GM21737 (cell line): Measurements from ENCODE around the gene SZRD1.
A peak's percentile ranks its signal among the peaks of the same experiment; 100 is the strongest.

Experiments used
- ATAC-seq: cut with Tn5 transposase; IDR thresholded peaks from one replicate; pipeline ENCODE4 v1.9.1; 2021; ENCODE audit warnings: mild to moderate bottlenecking, moderate library complexity; ENCODE audit not compliant: unreplicated experiment

SZRD1 gene

DNA sequence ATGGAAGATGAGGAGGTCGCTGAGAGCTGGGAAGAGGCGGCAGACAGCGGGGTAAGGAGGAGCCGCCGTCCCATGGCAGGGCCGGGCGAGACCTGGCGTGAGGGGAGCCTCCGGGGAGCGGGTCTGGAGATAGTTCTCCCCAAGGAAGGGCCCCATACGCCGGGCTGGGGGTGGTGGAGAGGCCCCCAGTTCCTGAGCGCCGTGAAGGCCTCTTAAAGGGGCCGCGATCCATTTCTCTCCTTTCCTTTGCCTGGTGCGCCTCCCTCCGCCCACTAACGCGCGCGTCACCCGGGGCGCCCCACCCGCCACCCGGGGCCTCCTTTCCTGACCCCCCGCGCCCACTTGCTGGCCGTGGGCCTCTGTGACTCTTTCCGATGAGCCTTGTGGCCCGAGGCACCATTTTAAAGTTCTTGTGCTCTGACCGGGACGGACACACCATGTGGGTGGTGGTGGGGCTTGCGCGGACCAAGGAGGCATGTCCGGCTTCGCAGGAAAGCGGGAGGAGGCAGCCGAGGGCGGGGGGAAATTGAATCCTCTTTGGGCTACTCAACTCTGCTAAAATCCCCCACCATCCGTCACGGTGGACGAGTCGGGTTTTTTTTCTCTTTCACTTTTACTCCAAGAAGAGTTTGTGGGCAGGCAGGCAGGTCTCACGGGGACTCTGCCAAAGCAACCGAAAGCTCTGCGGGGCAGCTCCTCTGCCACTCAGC lies 371 bp downstream of the SZRD1 start:
- ATAC-seq: peak; percentile 51

DNA sequence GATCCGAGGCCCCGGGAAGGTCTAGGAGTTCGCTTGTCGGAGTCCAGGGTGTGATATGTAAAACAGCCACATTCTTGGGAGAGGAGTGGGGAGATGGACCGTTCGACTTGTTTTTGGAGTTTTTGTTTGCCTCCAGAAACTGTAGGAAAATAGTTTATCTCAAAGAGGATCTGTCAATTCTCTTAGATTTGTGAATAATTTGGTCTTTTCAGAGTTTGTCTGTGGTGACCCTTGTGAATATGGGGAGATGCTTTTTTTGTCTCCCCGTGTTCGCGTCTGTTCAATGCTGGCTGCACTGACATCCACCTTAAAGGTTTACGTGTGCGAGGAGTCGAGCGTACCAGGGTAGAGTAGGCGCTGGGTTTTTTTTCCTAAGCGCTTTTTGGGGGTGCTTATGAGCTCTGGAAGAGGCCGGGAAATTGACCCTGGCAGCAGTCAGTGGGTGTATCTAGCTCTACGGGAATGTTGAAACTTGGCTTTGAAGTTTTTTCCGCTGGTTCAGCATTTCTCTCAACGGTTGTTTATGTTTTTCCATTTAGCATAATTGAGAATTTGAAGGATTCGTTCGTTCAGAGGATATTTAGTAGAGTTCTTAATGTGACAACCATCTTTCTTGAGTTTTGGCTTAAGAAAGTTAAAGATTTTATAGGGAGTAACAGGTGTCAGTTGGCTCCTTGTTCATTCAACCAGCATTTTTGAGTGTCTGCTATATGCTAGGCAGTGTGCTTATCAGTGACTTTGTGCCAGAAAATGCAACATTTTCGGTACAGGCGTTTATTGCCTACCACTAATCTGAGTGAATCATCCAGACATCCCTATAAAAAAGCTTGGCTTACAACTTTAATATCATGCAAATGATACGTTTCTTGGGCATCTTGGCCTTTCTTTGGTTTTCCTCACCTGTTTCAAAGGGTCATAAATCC lies 1.2 kb downstream of the SZRD1 start:
- ATAC-seq: peak; percentile 0

DNA sequence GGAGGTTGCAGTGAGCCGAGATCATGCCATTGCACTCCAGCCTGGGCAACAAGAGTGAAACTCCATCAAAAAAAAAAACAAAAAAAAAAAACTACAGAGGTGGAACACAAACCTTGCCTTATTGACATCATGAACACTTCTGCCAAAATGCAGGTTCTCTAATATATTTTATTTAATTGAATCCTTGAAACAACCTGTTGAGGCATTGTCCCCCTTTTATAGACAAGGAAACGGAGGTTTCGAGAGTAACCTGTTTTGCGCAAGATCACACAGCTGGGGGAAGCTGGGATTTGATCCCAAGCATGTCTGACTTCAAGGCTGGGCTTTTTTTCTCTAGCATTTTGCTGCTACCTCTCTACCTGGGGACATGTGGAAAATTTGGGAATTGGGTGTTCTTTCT lies 2.8 kb downstream of the SZRD1 start:
- no peak for ATAC-seq

DNA sequence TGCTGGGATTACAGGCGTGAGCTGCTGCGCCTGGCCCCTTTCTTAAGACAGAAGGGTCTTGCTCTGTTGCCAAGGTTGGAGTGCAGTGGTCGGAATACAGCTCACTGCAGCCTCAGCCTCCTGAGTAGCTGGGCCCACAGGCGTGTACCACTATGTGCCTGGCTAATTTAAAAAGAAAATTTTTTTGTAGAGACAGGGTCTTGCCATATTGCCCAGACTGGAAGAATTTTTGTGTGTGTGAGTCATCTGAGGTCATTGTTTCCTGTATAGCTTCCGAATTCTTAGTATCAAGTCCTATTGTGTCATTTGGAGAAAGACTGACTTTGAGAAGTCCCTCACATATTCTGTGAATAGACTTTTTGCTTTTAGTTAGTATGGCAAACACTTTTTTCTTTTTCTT lies 4.7 kb downstream of the SZRD1 start:
- ATAC-seq: no peak

DNA sequence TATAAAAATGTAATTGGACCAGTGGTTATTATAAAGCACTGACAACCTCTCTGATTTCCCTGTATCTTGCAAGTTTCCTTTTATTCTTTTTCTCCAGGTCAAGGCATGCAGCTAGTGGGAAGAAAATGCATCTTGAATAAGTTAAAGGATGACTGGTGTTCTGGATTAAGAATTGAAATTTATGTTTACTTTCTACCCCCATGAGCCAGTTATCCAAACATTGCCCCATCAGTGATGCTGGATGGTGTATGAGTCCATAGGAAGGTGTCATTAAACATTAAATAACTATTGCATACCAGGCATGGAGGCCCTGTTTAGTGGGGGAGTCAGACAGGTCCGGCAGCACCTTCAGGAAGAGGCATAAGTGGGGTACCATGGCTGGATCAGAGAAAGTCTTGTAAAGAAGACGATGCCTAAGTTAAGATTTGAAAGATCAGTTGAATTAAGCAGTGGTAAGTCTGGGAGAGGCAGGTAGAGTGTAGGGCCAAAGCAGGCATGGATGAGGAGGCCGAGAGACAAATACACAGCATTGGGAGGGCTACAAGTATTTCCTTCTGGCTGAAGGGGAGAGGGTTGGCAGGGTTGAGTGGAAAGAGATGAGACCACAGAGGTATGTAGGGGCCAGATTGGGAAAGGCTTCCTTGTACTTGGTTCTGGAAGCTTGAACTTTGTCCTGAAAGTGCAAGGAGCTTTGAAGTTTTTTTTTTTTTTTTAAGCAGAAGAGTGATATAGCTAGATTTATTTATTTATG lies 5.7 kb downstream of the SZRD1 start:
- no peak for ATAC-seq

DNA sequence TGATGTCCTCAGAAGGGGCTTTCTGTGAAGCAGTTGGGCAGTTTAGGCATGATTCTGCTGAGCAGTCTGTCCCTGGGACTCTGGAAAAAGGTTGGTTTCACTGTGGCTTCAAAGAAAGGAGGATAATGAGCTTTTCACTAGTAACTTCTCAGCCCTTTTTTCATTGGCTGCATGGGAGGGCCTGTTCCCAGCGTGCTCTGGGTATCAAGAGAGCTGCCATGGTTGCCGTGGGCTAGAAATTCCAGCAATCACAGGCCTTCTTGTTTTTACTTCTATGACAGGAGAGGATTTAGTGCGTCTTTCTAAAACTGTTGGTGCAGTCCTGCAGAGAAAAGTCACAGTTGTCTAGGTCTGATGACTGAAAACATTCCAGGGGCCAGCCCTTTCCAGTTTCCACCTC lies 7.2 kb downstream of the SZRD1 start:
- ATAC-seq: no peak

DNA sequence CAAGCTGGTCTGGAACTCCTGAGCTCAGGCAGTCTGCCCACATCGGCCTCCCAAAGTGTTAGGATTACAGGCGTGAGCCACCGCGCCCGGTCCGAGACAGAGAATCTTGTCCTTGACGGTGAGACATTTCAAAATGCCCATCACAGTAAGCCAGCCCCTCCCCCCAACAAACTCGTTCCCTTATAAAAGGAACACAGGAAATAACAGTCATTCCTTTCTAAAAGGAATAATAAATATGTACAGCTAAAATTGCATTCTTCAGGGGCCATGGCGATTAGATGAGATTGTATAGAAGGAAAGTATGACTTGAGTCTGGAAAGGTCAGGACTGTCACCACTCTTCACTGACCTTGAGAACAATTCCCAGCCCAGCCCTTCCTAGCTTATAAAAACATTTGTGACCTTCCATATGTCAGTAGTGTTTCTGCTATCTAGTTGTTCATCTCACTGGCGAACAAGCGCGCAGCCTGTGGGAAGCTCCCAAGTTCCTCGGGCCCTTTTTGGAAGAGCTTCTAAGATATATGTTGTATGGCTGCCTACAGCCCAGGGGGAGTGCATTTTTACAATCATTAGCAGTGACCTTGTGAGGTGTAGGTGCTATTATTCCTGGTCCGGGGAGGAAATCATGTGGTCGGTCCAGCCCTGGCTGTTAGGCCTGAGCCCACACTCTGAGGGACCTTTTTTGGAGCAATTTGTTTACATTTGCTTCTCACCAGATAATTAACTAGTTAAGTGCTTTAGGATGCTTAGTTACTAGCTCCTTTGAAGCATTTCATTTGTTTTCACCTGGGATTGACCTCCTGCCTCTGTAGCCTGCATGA lies 8.7 kb downstream of the SZRD1 start:
- no peak for ATAC-seq

DNA sequence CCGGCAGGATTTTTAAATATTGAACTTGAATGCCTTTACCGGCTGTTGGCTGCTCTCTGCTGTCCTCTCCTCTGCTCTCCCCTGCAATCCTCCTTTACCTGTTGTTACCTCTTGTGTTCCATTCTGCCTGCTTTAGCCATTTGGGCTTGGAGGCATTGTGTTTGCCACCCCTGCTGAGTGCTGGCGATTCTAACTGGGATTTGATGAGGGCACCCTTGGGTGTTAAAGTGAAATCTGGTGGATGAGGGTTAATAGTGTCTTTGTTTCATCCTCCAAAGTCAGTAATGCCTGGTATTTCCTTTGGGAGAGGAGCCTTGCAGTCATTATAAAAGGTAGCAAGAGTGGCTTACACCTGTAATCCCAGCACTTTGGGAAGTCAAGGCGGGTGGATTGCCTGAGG lies 9.9 kb downstream of the SZRD1 start:
- no peak for ATAC-seq

DNA sequence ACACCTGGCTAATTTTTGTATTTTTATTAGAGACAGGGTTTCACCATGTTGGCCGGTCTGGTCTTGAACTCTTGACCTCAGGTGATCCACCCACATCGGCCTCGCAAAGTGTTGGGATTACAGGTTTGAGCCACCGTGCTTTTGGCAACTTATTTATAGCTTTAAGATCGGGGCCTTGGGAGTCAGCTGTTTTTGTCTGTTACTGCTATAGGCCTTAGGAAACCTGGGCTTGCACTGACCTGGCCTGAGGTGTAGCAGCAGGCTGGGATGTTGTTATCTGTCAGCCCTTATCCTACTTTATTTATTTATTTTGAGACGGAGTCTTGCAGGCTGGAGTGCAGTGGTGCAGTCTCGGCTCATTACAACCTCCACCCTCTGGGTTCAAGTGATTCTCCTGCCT lies 11.4 kb downstream of the SZRD1 start:
- ATAC-seq: no peak

DNA sequence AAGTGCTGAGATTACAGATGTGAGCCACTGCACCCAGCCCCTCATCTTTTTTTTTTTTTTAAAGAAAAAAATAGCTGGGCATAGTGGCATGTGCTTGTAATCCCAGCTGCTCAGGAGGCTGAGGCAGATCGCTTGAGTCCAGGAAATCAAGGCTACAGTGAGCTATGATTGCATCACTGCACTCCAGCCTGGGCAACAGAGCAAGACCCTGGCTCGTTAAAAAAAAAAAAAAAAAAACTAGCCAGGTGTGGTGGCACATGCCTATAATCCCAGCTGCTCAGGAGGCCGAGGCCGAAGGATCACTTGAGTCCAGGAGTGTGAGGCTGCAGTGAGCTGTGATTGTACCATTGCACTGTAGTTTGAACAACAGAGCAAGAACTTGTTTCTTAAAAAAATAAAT lies 13.8 kb downstream of the SZRD1 start:
- ATAC-seq: no peak

DNA sequence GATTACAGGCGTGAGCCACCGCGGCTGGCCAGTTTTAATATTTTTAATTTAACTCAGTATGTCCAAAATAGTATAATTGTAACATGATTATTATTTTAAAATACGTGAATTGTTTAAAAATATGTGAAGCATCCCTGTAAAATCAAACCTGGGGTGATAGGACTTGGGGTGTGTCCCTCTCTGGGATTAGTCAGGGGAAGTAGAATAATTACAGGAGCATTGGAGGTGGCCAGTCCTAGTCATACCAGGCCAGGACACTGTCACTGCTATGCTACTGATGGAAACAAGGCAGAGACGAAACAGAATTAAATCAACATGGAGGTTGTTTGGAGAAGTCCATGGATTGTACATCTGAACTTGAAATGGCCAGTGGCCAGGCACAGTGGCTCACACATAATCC lies 16.8 kb downstream of the SZRD1 start:
- ATAC-seq: no peak

DNA sequence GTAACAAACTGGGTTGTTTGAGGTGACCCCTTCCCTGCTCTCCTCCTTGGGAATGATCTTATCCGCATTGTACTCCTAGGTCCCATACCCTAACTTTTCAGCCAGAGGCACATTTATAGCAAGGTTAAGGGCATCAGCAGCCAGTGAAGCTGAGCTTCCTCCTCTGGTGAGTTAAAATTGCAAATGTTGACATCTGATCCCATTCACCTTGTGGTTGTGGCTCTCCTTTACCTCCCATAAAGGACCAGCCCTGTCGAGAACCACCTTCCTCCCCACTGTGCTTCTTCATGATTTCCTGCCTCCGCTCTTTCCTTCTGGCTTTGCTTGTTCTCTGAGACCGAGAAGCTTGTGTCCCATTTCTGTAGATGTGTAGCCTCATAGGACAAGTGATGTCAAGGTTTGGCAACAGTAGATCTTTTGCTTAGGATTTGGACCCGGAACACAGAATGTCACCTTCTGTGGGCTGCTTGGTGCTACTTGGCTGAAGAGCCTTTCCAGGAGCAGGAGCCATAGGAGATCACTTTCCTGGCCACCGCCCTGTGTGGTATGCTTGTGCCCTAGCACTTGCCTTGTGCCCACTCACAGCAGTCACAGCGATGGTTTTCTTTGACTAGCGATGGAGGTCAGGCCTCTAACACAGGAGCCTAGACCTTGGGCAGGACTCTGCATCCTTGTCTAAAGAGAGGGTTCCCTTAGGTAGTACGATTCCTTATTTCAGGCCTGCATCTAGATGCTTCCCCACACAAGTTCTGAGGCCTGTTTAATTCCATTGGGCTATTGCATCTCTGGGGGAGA lies 18.8 kb downstream of the SZRD1 start:
- no peak for ATAC-seq

DNA sequence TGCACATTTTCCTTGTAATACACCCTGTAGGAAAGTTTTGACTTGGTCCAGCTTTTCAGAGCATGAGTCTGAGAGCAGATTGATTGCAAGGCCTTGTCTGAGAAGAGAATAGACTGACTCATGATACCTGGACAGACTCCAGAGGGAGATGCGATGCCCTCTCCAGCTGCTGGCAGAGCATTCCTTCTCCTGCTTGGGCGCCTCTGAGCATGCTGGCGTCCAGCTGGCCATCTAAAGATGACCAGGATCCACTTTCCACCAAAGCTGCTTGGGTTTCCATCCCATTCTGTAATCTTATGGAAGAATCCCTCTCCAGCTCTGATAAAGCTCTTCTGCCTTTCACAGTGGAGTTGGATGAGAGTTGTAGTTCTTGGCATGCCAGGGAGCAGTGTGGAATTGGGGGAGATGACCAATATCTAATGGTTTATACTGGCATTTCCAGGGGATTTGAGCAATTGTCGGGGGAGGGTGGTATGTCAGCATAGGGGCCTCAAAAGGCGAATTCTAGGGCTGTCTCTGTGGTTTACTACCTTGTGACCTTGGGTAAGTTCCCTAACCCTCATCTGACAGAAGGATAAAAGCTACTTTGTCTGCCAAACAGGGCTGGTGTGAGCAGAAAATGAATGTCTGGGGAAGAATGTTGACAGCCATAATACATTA lies 19.5 kb downstream of the SZRD1 start:
- no peak for ATAC-seq

DNA sequence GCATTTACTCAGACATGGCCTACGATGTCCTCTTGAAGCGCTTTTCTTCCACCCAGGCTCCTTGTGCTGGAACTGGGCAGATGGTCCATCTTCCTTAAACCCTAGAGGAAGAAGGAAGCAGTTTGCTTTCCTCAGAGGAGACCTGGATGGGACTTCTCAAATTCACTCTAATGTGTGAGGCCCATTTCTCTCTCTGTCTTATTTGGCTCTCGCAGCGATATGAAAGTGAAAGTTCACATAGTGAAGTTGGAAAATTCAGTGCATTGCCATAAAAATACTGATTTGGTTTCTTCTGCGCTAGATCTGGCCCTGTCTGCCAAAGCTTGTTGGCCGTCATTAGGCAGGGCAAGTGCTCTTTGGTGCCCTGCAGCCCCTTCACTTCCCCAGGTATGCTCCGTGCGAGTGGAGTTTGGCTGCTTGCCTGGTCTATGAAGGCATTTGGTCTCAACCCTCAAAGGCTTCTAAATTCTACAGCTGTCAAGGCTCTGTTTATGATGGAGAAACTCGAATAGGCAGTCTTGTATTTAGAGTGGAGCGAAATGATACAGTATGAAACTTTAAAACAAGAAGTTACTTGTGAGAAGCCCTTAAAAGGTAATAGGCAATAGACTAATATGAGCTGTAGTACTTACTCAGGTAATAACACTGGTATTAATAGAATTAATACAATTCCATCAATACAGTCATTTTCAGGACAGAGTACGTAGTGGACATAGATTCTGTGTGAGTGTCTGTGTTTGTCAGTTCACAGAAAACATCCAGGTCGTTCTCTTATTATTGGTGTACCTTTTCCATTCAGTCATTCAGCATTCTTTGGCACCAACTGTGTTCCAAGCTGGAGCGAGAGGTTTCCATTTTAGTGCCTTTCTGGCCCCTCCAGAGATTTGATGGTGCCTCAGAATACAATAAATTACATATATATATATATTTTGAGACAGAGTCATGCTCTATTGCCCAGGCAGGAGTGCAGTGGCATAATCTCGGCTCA lies 20.5 kb downstream of the SZRD1 start:
- no peak for ATAC-seq

DNA sequence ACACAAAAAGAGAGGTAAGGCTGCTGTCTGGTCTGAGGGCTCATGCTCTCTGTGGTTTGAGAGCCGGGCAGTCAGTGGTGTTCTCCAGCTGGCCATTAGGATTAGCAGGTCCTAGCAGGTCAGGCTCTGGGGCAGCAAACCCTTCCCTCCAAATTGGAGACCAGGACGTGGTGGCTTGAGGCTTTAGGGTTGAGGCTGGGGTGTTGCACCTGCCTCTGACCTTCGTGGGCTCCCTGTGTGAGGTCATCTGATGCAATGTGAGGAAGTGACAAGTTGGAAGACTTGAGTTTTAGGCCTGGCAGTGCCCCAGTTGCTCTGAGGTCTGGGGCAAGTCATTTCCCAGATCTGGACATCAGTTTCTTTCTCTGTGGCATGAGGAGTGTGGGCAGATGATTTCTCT lies 24.4 kb downstream of the SZRD1 start:
- no peak for ATAC-seq

DNA sequence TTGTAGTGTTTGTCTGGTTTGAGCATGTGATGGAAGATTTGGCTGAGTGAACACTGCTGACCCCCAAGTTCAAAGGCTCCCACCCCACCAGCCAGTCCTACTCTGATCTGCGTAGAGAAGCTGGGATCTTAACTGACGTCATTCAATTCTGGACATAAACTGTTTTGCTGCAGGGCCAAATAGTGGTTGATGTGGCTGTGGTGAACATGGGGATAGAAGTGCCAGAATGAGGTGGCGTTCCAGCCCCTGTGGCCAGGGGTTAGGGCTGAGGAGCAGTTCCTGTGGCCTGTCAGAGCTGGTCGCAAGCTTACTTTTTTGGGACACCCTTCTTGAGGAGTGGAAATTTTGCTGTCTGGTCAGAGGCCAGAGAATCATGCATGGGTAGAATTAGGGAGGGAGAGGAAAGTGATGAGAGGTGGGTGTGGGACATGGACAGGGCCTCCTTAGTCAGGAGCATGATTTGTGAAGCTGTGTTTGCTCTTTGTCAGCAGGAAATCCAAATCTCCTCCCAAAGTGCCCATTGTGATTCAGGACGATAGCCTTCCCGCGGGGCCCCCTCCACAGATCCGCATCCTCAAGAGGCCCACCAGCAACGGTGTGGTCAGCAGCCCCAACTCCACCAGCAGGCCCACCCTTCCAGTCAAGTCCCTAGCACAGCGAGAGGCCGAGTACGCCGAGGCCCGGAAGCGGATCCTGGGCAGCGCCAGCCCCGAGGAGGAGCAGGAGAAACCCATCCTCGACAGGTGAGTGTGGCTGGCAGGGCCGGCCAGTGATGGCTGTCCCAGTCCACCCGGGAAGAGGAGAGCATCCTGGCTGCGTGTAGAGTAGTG lies 25.9 kb downstream of the SZRD1 start:
- no peak for ATAC-seq
